Activated B cell treated with CpG ODN at 0.5 μM for 24 hours (primary cell): Measurements from ENCODE around the gene PIGU. TPM values are rescaled to one million over a fixed set of nuclear protein-coding genes. Genes with fewer than 3 reads are reported as not detected.
"Not testable (repeated sequence)": the region's sequence is repeated elsewhere in the genome, so short reads cannot be mapped to it uniquely, and the experiment has no call there.

Experiments used
- ATAC-seq: fragments of 200-7000 bp; cut with Tn5 transposase; one replicate; pipeline ENCODE4 v1.10.0; 2021; ENCODE audit warnings: low read depth, mild to moderate bottlenecking, moderate library complexity
- CTCF ChIA-PET: fragments of 350-600 bp; sonication (Branson Sonifier 250); formaldehyde crosslinking; loops from one replicate; lab custom pipeline; 2021; ENCODE audit warnings: antibody characterized with exemption; lab: Charles Lee
- POLR2A ChIA-PET: fragments of 350-600 bp; sonication (Branson Sonifier 250); formaldehyde crosslinking; loops from one replicate; lab custom pipeline; 2021; ENCODE audit warnings: antibody characterized with exemption; lab: Charles Lee
- DNase-seq: peaks from one replicate; pipeline ENCODE4 v3.0.0; 2022
- H3K27ac Mint-ChIP-seq: one replicate; pipeline ENCODE4 v1.8.0; 2020; ENCODE audit warnings: mixed read lengths
- H3K27me3 Mint-ChIP-seq: one replicate; pipeline ENCODE4 v1.8.0; 2021; ENCODE audit warnings: mixed read lengths
- H3K36me3 Mint-ChIP-seq: one replicate; pipeline ENCODE4 v1.8.0; 2021; ENCODE audit warnings: low read depth, mixed read lengths
- H3K4me1 Mint-ChIP-seq: one replicate; pipeline ENCODE4 v1.8.0; 2021; ENCODE audit warnings: mixed read lengths
- H3K4me3 Mint-ChIP-seq: one replicate; pipeline ENCODE4 v1.8.0; 2020; ENCODE audit warnings: mild to moderate bottlenecking, mixed read lengths
- H3K9me3 Mint-ChIP-seq: one replicate; pipeline ENCODE4 v1.8.0; 2020; ENCODE audit warnings: mixed read lengths
- CTCF ChIP-seq: fragments of 200-600 bp; IDR thresholded peaks from one replicate; pipeline ENCODE4 v1.8.0; 2022; ENCODE audit warnings: antibody characterized with exemption, mild to moderate bottlenecking
- intact Hi-C: fragments of 100-400 bp; cut with micrococcal nuclease; formaldehyde crosslinking; loops from one replicate; pipeline ENCODE4 v1.15.1; 2024
- total RNA-seq: library from RNA; stranded (reverse); gene quantifications from 2 replicates; pipeline ENCODE4 v1.2.3, GENCODE V29; 2022

PIGU gene
- total RNA-seq, 1 donor from 2014 or later = 14.7 TPM

GRCh38 chr20:34717230-34718095, 40.6 kb upstream of the PIGU start:
- Mint-ChIP-seq H3K4me3 (no peak overlapping the region), H3K4me1 (peaks cover 29% of the 10 kb centered on the region), H3K27me3 (no peaks in the 10 kb centered on the region), H3K36me3 (peaks cover 31% of the 10 kb centered on the region), H3K9me3 (no peaks in the 10 kb centered on the region), H3K27ac (no peak overlapping the region)
- ATAC-seq = no peak
- intact Hi-C loops = no loop called here
- POLR2A ChIA-PET = no interaction called here
- CTCF ChIA-PET = no interaction called here
- DNase-seq = no peak
- no peak for TF ChIP-seq CTCF

GRCh38 chr20:34716921-34717229, 40.0 kb upstream of the PIGU start:
- no peaks in the 10 kb centered on the region for H3K9me3 Mint-ChIP-seq
- DNase-seq = no peak
- TF ChIP-seq CTCF = no peak
- no peak overlapping the region for H3K27ac Mint-ChIP-seq
- CTCF ChIA-PET = interaction anchor here (0.9 kb wide), 1 partner anchor 10 kb away, joined by 3 read pairs; no protein-coding TSS in a partner anchor
- POLR2A ChIA-PET = no interaction called here
- intact Hi-C loops = no loop called here
- no peak for ATAC-seq
- peaks cover 29% of the 10 kb centered on the region for H3K4me1 Mint-ChIP-seq
- peaks cover 31% of the 10 kb centered on the region for H3K36me3 Mint-ChIP-seq
- H3K27me3 Mint-ChIP-seq = no peaks in the 10 kb centered on the region
- H3K4me3 Mint-ChIP-seq = no peak overlapping the region

GRCh38 chr20:34715384-34715783, 38.5 kb upstream of the PIGU start:
- POLR2A ChIA-PET = no interaction called here
- no peaks in the 10 kb centered on the region for H3K9me3 Mint-ChIP-seq
- no peak for DNase-seq
- intact Hi-C loops = no loop called here
- CTCF ChIA-PET = no interaction called here
- peaks cover 31% of the 10 kb centered on the region for H3K36me3 Mint-ChIP-seq
- H3K4me3 Mint-ChIP-seq = no peak overlapping the region
- TF ChIP-seq CTCF = no peak
- peaks cover 28% of the 10 kb centered on the region for H3K4me1 Mint-ChIP-seq
- ATAC-seq = no peak
- no peaks in the 10 kb centered on the region for H3K27me3 Mint-ChIP-seq
- no peak overlapping the region for H3K27ac Mint-ChIP-seq

- H3K36me3 Mint-ChIP-seq = peaks cover 27% of the 10 kb centered on the region
- POLR2A ChIA-PET, ATAC-seq, H3K27me3 Mint-ChIP-seq, H3K4me3 Mint-ChIP-seq, DNase-seq, H3K9me3 Mint-ChIP-seq, CTCF ChIA-PET, H3K27ac Mint-ChIP-seq, intact Hi-C loops: not testable (repeated sequence)
- H3K4me1 Mint-ChIP-seq = peaks cover 17% of the 10 kb centered on the region
These were observed 37.1 kb upstream of the PIGU start for GRCh38 chr20:34713944-34714515.

GRCh38 chr20:34713194-34713943, 36.5 kb upstream of the PIGU start:
- peaks cover 15% of the 10 kb centered on the region for H3K4me1 Mint-ChIP-seq
- DNase-seq = no peak
- no peak for ATAC-seq
- TF ChIP-seq CTCF = no peak
- H3K27me3 Mint-ChIP-seq = no peaks in the 10 kb centered on the region
- no peaks in the 10 kb centered on the region for H3K9me3 Mint-ChIP-seq
- H3K36me3 Mint-ChIP-seq = peaks cover 24% of the 10 kb centered on the region
- CTCF ChIA-PET = no interaction called here
- H3K4me3 Mint-ChIP-seq = no peak overlapping the region
- H3K27ac Mint-ChIP-seq = no peak overlapping the region
- intact Hi-C loops = no loop called here
- POLR2A ChIA-PET = no interaction called here
